Lung microvascular endothelial cell (primary cell): Measurements from ENCODE around the gene NPIPA1. TPM values are rescaled to one million over a fixed set of nuclear protein-coding genes. Genes with fewer than 3 reads are reported as not detected.
A peak's percentile ranks its signal among the peaks of the same experiment; 100 is the strongest.
"Not testable (repeated sequence)": the region's sequence is repeated elsewhere in the genome, so short reads cannot be mapped to it uniquely, and the experiment has no call there.

Source experiments
- DNase-seq, 2 donors: peaks; one replicate each; pipeline versions ENCODE4 v3.0.0 to v3.0.0-alpha.2; 2010; ENCODE audit warnings: low read depth in 2 of 2
- total RNA-seq: library from RNA; depleted of rRNA; stranded (reverse); fragments of >200 nt; gene quantifications from 2 replicates; pipeline ENCODE4 v1.2.1, GENCODE V29; 2014

The NPIPA1 gene
- total RNA-seq, result 8.3 and 29.4 TPM in 2 replicates

GRCh38 chr16:14937143-14937542 lies at the start of gene NPIPA1:
Gene NPIPA1 (plus strand): TSS chr16:14937443. CDS start chr16:14937443, 0 bp downstream.
- not testable (repeated sequence) for DNase-seq

- not testable (repeated sequence) for DNase-seq
Observed at GRCh38 chr16:14892111-14892510, 45.1 kb upstream of the NPIPA1 start.

GRCh38 chr16:14895382-14895781 lies 41.9 kb upstream of the NPIPA1 start:
- not testable (repeated sequence) for DNase-seq

- DNase-seq, result not testable (repeated sequence)
Observed at GRCh38 chr16:14896023-14896422, 41.2 kb upstream of the NPIPA1 start.

GRCh38 chr16:14897006-14897664 lies 40.1 kb upstream of the NPIPA1 start:
- not testable (repeated sequence) for DNase-seq

GRCh38 chr16:14898162-14898561 lies 39.1 kb upstream of the NPIPA1 start:
- not testable (repeated sequence) for DNase-seq

GRCh38 chr16:14903191-14903957 lies 33.9 kb upstream of the NPIPA1 start:
- DNase-seq, result not testable (repeated sequence)

GRCh38 chr16:14909744-14910143 lies 27.5 kb upstream of the NPIPA1 start:
- not testable (repeated sequence) for DNase-seq

- DNase-seq, result not testable (repeated sequence)
Observed at GRCh38 chr16:14910833-14911629, 26.2 kb upstream of the NPIPA1 start.

GRCh38 chr16:14911954-14912353 lies 25.3 kb upstream of the NPIPA1 start:
- DNase-seq, result not testable (repeated sequence)

- DNase-seq, result not testable (repeated sequence)
Observed at GRCh38 chr16:14912588-14912987, 24.7 kb upstream of the NPIPA1 start.

GRCh38 chr16:14918504-14918903 lies 18.7 kb upstream of the NPIPA1 start:
- not testable (repeated sequence) for DNase-seq

GRCh38 chr16:14919837-14920600 lies 17.2 kb upstream of the NPIPA1 start:
- DNase-seq, result peak in 1 of 2 donors; percentile 45

- not testable (repeated sequence) for DNase-seq
Observed at GRCh38 chr16:14922285-14922684, 15.0 kb upstream of the NPIPA1 start.

GRCh38 chr16:14922968-14923367 lies 14.3 kb upstream of the NPIPA1 start:
- DNase-seq, result not testable (repeated sequence)

GRCh38 chr16:14923394-14924088 lies 13.7 kb upstream of the NPIPA1 start:
- not testable (repeated sequence) for DNase-seq

- not testable (repeated sequence) for DNase-seq
Observed at GRCh38 chr16:14924359-14924758, 12.9 kb upstream of the NPIPA1 start.

GRCh38 chr16:14924982-14925381 lies 12.3 kb upstream of the NPIPA1 start:
- not testable (repeated sequence) for DNase-seq

- DNase-seq, result peak; percentile 4 to 7
Observed at GRCh38 chr16:14928064-14928714, 9.1 kb upstream of the NPIPA1 start.

- DNase-seq, result not testable (repeated sequence)
Observed at GRCh38 chr16:14929176-14929575, 8.1 kb upstream of the NPIPA1 start.
